ENCODE measurements around the gene HM13. TPM values are rescaled to one million over a fixed set of nuclear protein-coding genes. Genes with fewer than 3 reads are reported as not detected.

The HM13 gene
- total and polyA plus RNA-seq, 9 of the 15 experiments (the other 6 are each of a cell fraction or from before 2014, with no cell fraction given), result 7.7 to 136 (median 74.5) TPM

DNA sequence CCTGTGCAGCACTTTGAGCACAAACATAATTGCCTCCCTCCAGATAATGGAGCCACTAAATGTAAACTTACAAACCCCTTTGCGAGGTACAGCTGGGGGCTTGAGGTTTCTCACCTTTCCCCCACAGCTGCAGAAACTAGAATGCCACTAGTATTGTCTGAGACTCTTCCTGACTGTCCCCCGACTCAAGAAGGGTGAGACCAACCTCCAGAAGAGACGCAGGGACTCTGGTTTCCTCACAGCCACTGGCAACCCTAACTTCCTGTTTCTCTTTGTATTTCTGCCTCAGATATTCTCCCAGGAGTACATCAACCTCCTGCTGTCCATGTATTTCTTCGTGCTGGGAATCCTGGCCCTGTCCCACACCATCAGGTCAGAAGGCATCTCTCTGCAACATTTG, 23.6 kb downstream of the HM13 start:
- POLR2A ChIA-PET, result interaction anchor here (0.6 to 1.6 kb wide), 5 partner anchors 9 to 35 kb away, joined by 3 to 6 read pairs (median 3); a partner anchor contains a TSS
- Histone ChIP-seq H3K9ac (ENCODE audit: insufficient read depth in 1 of 2, low read depth in 2 of 2, low read length in 2 of 2) (no peak overlapping the region), H3K4me1 (replicated peaks in 1 of 2; ENCODE audit: control insufficient read depth in 2 of 2, insufficient read depth in 2 of 2, low read length in 2 of 2) (peaks cover 9 to 13% of the 10 kb centered on the region in 2 experiments; a peak in 3 of 5 replicates), H3K9me3 (replicated peaks; ENCODE audit: control insufficient read depth, insufficient read depth, low read depth, low read length) (no peaks in the 10 kb centered on the region), H3K27me3 (ENCODE audit: control insufficient read depth in 2 of 2, insufficient read depth in 2 of 2, low read length in 2 of 2) (no peaks in the 10 kb centered on the region), H4K20me1 (replicated peaks; ENCODE audit: control insufficient read depth, insufficient read depth, low read length) (peaks cover 13% of the 10 kb centered on the region; the same call in 1 of the 2 replicates), H3K36me3 (ENCODE audit: control insufficient read depth, insufficient read depth, low read length) (peaks cover 87% of the 10 kb centered on the region), H3K4me2 (ENCODE audit: insufficient read depth, low read length) (no peak overlapping the region), H3K4me3 (no peak overlapping the region), H3K79me2 (ENCODE audit: control insufficient read depth, insufficient read depth, low read length) (no peaks in the 10 kb centered on the region), H2AFZ (ENCODE audit: low read depth, low read length) (no peak overlapping the region), H3K27ac (ENCODE audit: extremely low read depth, low read depth, low read length) (no peak overlapping the region), H3K9me1 (ENCODE audit: control insufficient read depth, insufficient read depth, low read length) (peaks cover under 1% of the 10 kb centered on the region)
- DNase-seq (ENCODE audit: extremely low read depth in 1 of 4, low spot score in 3 of 4) (no peak), FAIRE-seq (no peak), ATAC-seq (no peak)
- no peak for TF ChIP-seq EHMT2 (IDR thresholded peaks at IDR 0.05)
- TF ChIP-seq SPI1 (IDR thresholded peaks at IDR 0.05; ENCODE audit: borderline replicate concordance, low read depth, low read length), result no peak
- CTCF ChIA-PET (ENCODE audit: low intra/inter-chr PET ratio), result no interaction called here
- 84% methylated on average over 4 of the region's 4 CpGs for WGBS (ENCODE audit: insufficient coverage, low coverage, missing lambda C conversion rate)
- BruUV-seq (replicated peaks), result no TSS peak
- intact Hi-C loops (cut with micrococcal nuclease), result no loop called here
- in situ Hi-C loops (cut with MboI), result no loop called here

DNA sequence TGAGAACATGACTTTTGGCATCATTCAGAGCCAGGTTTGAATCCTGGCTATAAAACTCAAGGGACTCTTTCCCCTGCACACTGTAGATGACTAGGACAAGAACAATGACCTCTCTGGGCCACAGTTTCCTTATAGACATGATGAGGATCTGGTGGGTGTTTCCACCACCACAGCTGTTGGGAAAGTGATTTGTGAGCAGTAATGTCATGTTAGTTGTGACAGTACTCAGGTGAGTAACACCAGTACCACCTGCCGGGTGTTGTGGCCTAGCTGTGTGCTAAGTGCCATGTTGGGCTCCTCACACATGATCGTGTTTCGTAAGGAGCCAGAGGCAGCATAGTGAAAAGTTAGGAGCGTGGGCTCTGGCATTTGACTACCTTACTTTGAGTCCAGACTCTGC, 24.1 kb downstream of the HM13 start:
- no peak for DNase-seq (ENCODE audit: extremely low read depth in 1 of 4, low spot score in 3 of 4)
- H3K4me3 ChIP-seq, result no peak overlapping the region
- WGBS (ENCODE audit: insufficient coverage, low coverage, missing lambda C conversion rate), result 92% methylated on average over 4 of the region's 4 CpGs
- CTCF ChIA-PET (ENCODE audit: low intra/inter-chr PET ratio), result no interaction called here
- intact Hi-C loops (cut with micrococcal nuclease), result no loop called here
- peaks cover 15% of the 10 kb centered on the region for H4K20me1 ChIP-seq (replicated peaks; ENCODE audit: control insufficient read depth, insufficient read depth, low read length)
- no peak overlapping the region for H2AFZ ChIP-seq (ENCODE audit: low read depth, low read length)
- ATAC-seq, result no peak
- no TSS peak for BruUV-seq (replicated peaks)
- POLR2A ChIA-PET, result interaction anchor here (0.6 to 1.6 kb wide), 4 partner anchors 9 to 35 kb away, joined by 3 to 6 read pairs (median 4); a partner anchor contains a TSS
- FAIRE-seq, result no peak
- no peak overlapping the region for H3K4me2 ChIP-seq (ENCODE audit: insufficient read depth, low read length)
- peaks cover 9 to 13% of the 10 kb centered on the region in 2 experiments; a peak in 3 of 5 replicates for H3K4me1 ChIP-seq (replicated peaks in 1 of 2; ENCODE audit: control insufficient read depth in 2 of 2, insufficient read depth in 2 of 2, low read length in 2 of 2)
- no peaks in the 10 kb centered on the region for H3K9me3 ChIP-seq (replicated peaks; ENCODE audit: control insufficient read depth, insufficient read depth, low read depth, low read length)
- no peak overlapping the region for H3K27ac ChIP-seq (ENCODE audit: extremely low read depth, low read depth, low read length)
- in situ Hi-C loops (cut with MboI), result no loop called here
- no peak overlapping the region for H3K9ac ChIP-seq (ENCODE audit: insufficient read depth in 1 of 2, low read depth in 2 of 2, low read length in 2 of 2)
- H3K36me3 ChIP-seq (ENCODE audit: control insufficient read depth, insufficient read depth, low read length), result peaks cover 86% of the 10 kb centered on the region
- H3K9me1 ChIP-seq (ENCODE audit: control insufficient read depth, insufficient read depth, low read length), result peaks cover 2% of the 10 kb centered on the region
- no peaks in the 10 kb centered on the region for H3K79me2 ChIP-seq (ENCODE audit: control insufficient read depth, insufficient read depth, low read length)
- no peaks in the 10 kb centered on the region for H3K27me3 ChIP-seq (ENCODE audit: control insufficient read depth in 2 of 2, insufficient read depth in 2 of 2, low read length in 2 of 2)
- TF ChIP-seq HNRNPH1 (optimal IDR thresholded peaks at IDR 0.05; ENCODE audit: low read depth, low read length) (no peak), TAL1 (IDR thresholded peaks at IDR 0.05) (no peak), BDP1 (IDR thresholded peaks at IDR 0.05; ENCODE audit: insufficient read depth, insufficient read length) (no peak), MITF (IDR thresholded peaks at IDR 0.05) (no peak), THRA (IDR thresholded peaks at IDR 0.05) (no peak)
- TF ChIP-seq, protein P1, sequence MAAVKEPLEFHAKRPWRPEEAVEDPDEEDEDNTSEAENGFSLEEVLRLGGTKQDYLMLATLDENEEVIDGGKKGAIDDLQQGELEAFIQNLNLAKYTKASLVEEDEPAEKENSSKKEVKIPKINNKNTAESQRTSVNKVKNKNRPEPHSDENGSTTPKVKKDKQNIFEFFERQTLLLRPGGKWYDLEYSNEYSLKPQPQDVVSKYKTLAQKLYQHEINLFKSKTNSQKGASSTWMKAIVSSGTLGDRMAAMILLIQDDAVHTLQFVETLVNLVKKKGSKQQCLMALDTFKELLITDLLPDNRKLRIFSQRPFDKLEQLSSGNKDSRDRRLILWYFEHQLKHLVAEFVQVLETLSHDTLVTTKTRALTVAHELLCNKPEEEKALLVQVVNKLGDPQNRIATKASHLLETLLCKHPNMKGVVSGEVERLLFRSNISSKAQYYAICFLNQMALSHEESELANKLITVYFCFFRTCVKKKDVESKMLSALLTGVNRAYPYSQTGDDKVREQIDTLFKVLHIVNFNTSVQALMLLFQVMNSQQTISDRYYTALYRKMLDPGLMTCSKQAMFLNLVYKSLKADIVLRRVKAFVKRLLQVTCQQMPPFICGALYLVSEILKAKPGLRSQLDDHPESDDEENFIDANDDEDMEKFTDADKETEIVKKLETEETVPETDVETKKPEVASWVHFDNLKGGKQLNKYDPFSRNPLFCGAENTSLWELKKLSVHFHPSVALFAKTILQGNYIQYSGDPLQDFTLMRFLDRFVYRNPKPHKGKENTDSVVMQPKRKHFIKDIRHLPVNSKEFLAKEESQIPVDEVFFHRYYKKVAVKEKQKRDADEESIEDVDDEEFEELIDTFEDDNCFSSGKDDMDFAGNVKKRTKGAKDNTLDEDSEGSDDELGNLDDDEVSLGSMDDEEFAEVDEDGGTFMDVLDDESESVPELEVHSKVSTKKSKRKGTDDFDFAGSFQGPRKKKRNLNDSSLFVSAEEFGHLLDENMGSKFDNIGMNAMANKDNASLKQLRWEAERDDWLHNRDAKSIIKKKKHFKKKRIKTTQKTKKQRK (IDR thresholded peaks at IDR 0.05; ENCODE audit: borderline replicate concordance, low read depth, low read length), result no peak
